Neural cell (in vitro differentiated cells): ENCODE measurements around the gene SDC4.

Source experiments
- CTCF ChIP-seq: fragments of 450-650 bp; IDR thresholded peaks from 2 replicates; pipeline ENCODE4 v1.5.1; 2014; ENCODE audit warnings: antibody characterized with exemption, mild to moderate bottlenecking, moderate library complexity; ENCODE audit not compliant: poor library complexity, severe bottlenecking
- EP300 ChIP-seq: fragments of 450-650 bp; conservative IDR thresholded peaks from 2 replicates; pipeline ENCODE4 v1.6.1; 2014; ENCODE audit warnings: antibody characterized with exemption, mild to moderate bottlenecking, moderate library complexity; ENCODE audit not compliant: poor library complexity, severe bottlenecking
- EZH2 ChIP-seq: fragments of 200-600, 300-800 bp; shearing (Covaris generic), sonication (generic); IDR thresholded peaks from 2 replicates; pipeline ENCODE4 v1.6.1; 2014; ENCODE audit warnings: antibody characterized with exemption, low read length, borderline replicate concordance, mild to moderate bottlenecking; ENCODE audit not compliant: insufficient read depth, poor library complexity, severe bottlenecking
- MXI1 ChIP-seq: fragments of 450-650 bp; conservative IDR thresholded peaks from 2 replicates; pipeline ENCODE4 v1.6.1; 2014; ENCODE audit warnings: antibody characterized with exemption, mild to moderate bottlenecking; ENCODE audit not compliant: poor library complexity, severe bottlenecking
- POLR2AphosphoS5 ChIP-seq: IDR thresholded peaks from 2 replicates; pipeline ENCODE4 v1.6.1; 2012
- RAD21 ChIP-seq: fragments of 450-650 bp; conservative IDR thresholded peaks from 2 replicates; pipeline ENCODE4 v1.6.1; 2014; ENCODE audit warnings: antibody characterized with exemption, mild to moderate bottlenecking, moderate library complexity
- REST ChIP-seq: IDR thresholded peaks from 2 replicates; pipeline ENCODE4 v1.6.1; 2012; ENCODE audit warnings: borderline replicate concordance
- SMC3 ChIP-seq: fragments of 450-650 bp; conservative IDR thresholded peaks from 2 replicates; pipeline ENCODE4 v1.6.1; 2014; ENCODE audit warnings: antibody characterized with exemption, mild to moderate bottlenecking, moderate library complexity; ENCODE audit not compliant: poor library complexity
- TAF1 ChIP-seq: IDR thresholded peaks from 2 replicates; pipeline ENCODE4 v1.6.1; 2012; ENCODE audit warnings: low read depth

GRCh38 chr20:45338121-45339030 is 9.8 kb downstream of the SDC4 start:
- TF ChIP-seq CTCF (no peak), EZH2 (no peak), POLR2AphosphoS5 (no peak), RAD21 (no peak), SMC3 (no peak), TAF1 (no peak), MXI1 (no peak), REST (no peak), EP300 (no peak)
